ENCODE results near the gene C1QTNF6.

C1QTNF6 gene

DNA sequence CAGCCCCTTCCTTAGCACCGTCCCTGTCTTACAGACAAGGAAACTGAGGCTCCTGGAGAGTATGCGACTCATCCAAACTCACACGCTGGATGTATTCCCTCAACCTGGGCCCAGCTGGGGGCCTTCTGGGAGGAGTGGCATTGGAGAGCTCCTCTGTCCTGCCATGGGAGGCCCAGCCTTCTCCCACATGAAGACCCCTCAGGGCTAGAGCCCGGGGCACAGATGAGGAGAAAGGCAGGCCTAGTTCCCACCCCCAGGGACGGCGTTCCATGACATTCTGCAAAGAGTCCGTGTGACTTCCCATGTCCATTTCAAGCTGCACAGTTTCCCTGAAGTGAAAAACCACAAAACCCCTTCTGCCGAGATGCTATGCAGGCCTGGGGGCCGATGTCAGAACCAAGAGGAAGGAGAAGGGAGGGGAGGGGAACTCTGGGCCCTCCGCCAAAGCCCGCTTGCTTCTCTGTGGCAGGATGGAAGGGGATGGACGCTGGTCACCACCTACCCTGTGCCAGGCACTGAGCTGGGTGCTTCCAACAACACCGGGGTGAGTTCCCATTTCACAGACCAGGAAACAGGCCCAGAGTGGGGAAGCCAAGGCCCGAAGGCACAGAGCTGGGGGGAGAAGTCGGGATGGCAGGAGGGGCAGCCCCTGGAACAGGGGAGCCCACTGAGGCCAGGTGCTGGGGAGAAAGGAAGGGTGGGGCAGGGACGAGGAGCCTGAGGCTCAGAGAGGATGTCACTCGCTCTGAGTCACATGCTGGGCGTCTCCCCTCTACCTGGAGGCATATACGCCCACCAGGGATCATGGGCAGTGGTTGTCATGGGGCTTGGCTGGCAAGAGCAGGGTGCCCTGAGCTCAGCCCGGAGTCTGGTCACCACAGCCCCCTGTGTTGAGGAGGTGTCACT is 40.3 kb upstream of the C1QTNF6 start:
- DNase-seq (peak; percentile 58), ATAC-seq (no peak)
- Mint-ChIP-seq H3K4me3 (peak overlapping the region; percentile 67), H3K27ac (peak overlapping the region; percentile 93), H3K27me3 (no peaks in the 10 kb centered on the region), H3K36me3 (ENCODE audit: low read depth) (peaks cover 78% of the 10 kb centered on the region), H3K4me1 (peaks cover 90% of the 10 kb centered on the region), H3K9me3 (no peaks in the 10 kb centered on the region)

GRCh38 chr22:37226514-37226913 is 38.5 kb upstream of the C1QTNF6 start:
- peaks cover 77% of the 10 kb centered on the region for H3K36me3 Mint-ChIP-seq (ENCODE audit: low read depth)
- no peaks in the 10 kb centered on the region for H3K27me3 Mint-ChIP-seq
- ATAC-seq (no peak), DNase-seq (no peak)
- H3K4me3 Mint-ChIP-seq: no peak overlapping the region
- peaks cover 2% of the 10 kb centered on the region for H3K9me3 Mint-ChIP-seq
- H3K27ac Mint-ChIP-seq: peak overlapping the region; percentile 56
- peaks cover 90% of the 10 kb centered on the region for H3K4me1 Mint-ChIP-seq

DNA sequence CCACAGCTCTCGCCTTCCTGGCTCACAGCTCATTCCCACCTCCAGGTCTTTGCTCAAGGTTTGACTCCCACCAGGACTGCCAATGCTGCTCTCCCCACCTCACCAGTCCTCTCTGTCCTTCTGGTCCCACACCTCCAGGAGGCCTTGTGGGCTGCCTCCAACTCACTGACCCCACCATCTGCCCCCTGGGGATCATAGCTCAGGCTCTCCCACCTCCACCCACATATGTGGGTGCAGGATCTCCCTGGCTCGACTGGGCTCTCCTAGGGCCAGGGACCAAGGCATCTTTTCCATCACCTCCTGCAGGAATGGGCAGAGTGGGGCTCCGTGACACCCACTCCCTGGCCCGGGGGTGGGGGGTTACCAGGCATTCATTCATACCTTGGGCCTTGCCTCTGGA is 38.0 kb upstream of the C1QTNF6 start:
- no peaks in the 10 kb centered on the region for H3K27me3 Mint-ChIP-seq
- H3K4me1 Mint-ChIP-seq: peaks cover 90% of the 10 kb centered on the region
- DNase-seq (no peak), ATAC-seq (no peak)
- H3K36me3 Mint-ChIP-seq (ENCODE audit: low read depth): peaks cover 77% of the 10 kb centered on the region
- peak overlapping the region; percentile 76 for H3K27ac Mint-ChIP-seq
- H3K9me3 Mint-ChIP-seq: peaks cover 4% of the 10 kb centered on the region
- no peak overlapping the region for H3K4me3 Mint-ChIP-seq

DNA sequence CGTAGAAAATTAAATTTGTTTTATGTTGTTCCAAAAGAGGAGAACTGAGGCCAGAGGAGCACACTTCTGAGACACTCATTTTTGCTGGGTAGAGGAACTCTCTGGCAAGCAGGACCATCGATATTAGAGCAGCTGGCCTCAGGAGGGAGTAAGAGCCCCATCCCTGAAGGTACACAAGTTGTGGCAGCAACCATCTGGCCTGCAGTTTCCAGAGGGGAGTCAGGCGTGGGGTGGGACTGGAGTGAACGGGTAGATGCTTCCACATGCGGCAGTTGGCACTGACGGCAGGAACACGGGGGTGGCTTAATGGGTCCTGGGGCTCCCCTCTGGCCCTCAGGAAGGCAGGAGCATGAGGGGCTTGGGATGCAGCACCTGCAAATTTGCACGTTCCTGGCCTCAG is 37.4 kb upstream of the C1QTNF6 start:
- H3K4me3 Mint-ChIP-seq: no peak overlapping the region
- peaks cover 90% of the 10 kb centered on the region for H3K4me1 Mint-ChIP-seq
- no peaks in the 10 kb centered on the region for H3K27me3 Mint-ChIP-seq
- peak overlapping the region; percentile 76 for H3K27ac Mint-ChIP-seq
- no peak for DNase-seq
- ATAC-seq: no peak
- H3K9me3 Mint-ChIP-seq: peaks cover 4% of the 10 kb centered on the region
- peaks cover 77% of the 10 kb centered on the region for H3K36me3 Mint-ChIP-seq (ENCODE audit: low read depth)

GRCh38 chr22:37224757-37225420 is 36.8 kb upstream of the C1QTNF6 start:
- peak overlapping the region; percentile 76 for H3K27ac Mint-ChIP-seq
- peaks cover 91% of the 10 kb centered on the region for H3K4me1 Mint-ChIP-seq
- DNase-seq (no peak), ATAC-seq (no peak)
- H3K9me3 Mint-ChIP-seq: peaks cover 4% of the 10 kb centered on the region
- peaks cover 77% of the 10 kb centered on the region for H3K36me3 Mint-ChIP-seq (ENCODE audit: low read depth)
- H3K27me3 Mint-ChIP-seq: no peaks in the 10 kb centered on the region
- peak overlapping the region; percentile 4 for H3K4me3 Mint-ChIP-seq

GRCh38 chr22:37223965-37224551 is 36.0 kb upstream of the C1QTNF6 start:
- peaks cover 4% of the 10 kb centered on the region for H3K9me3 Mint-ChIP-seq
- H3K27ac Mint-ChIP-seq: peak overlapping the region; percentile 94
- H3K36me3 Mint-ChIP-seq (ENCODE audit: low read depth): peaks cover 70% of the 10 kb centered on the region
- ATAC-seq (peak; percentile 31), DNase-seq (no peak)
- H3K27me3 Mint-ChIP-seq: no peaks in the 10 kb centered on the region
- peaks cover 91% of the 10 kb centered on the region for H3K4me1 Mint-ChIP-seq
- peak overlapping the region; percentile 7 for H3K4me3 Mint-ChIP-seq

- Mint-ChIP-seq H3K9me3 (peaks cover 4% of the 10 kb centered on the region), H3K4me3 (peak overlapping the region; percentile 40), H3K36me3 (ENCODE audit: low read depth) (peaks cover 55% of the 10 kb centered on the region), H3K27me3 (no peaks in the 10 kb centered on the region), H3K27ac (peak overlapping the region; percentile 94), H3K4me1 (peaks cover 89% of the 10 kb centered on the region)
- ATAC-seq: peak; percentile 30
- no peak for DNase-seq
Measured at GRCh38 chr22:37222440-37222971, 34.5 kb upstream of the C1QTNF6 start.

GRCh38 chr22:37221424-37222333 is 33.6 kb upstream of the C1QTNF6 start:
- ATAC-seq (no peak), DNase-seq (no peak)
- H3K27ac Mint-ChIP-seq: peak overlapping the region; percentile 94
- no peak overlapping the region for H3K4me3 Mint-ChIP-seq
- no peaks in the 10 kb centered on the region for H3K27me3 Mint-ChIP-seq
- H3K4me1 Mint-ChIP-seq: peaks cover 97% of the 10 kb centered on the region
- H3K36me3 Mint-ChIP-seq (ENCODE audit: low read depth): peaks cover 55% of the 10 kb centered on the region
- H3K9me3 Mint-ChIP-seq: peaks cover 4% of the 10 kb centered on the region

GRCh38 chr22:37220543-37220981 is 32.5 kb upstream of the C1QTNF6 start:
- Mint-ChIP-seq H3K4me1 (peaks cover 87% of the 10 kb centered on the region), H3K9me3 (peaks cover 4% of the 10 kb centered on the region), H3K27me3 (no peaks in the 10 kb centered on the region), H3K27ac (peak overlapping the region; percentile 86), H3K36me3 (ENCODE audit: low read depth) (peaks cover 44% of the 10 kb centered on the region), H3K4me3 (peak overlapping the region; percentile 72)
- ATAC-seq (no peak), DNase-seq (no peak)

DNA sequence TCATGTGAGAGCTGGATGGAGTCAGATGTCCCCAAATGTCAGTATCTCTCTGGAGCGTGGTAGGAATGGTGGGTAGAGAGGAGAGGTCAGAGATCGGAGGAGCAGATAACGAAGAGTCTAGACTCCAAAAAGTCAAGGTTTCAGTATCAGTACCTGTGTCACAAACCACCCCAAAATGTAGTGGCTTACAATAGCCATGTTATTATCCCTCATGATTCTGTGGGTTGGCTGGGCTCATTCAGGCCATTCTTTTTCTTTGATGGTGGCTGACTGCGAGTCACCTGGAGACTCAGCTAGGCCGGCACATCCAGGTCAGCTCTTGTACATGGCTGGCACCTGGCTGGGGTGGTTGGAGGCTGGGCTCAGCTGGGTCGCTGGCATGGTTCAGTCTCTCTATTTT is 31.5 kb upstream of the C1QTNF6 start:
- H3K27me3 Mint-ChIP-seq: no peaks in the 10 kb centered on the region
- H3K4me3 Mint-ChIP-seq: peak overlapping the region; percentile 72
- ATAC-seq (peak; percentile 48), DNase-seq (no peak)
- peaks cover 34% of the 10 kb centered on the region for H3K36me3 Mint-ChIP-seq (ENCODE audit: low read depth)
- H3K4me1 Mint-ChIP-seq: peaks cover 77% of the 10 kb centered on the region
- peak overlapping the region; percentile 86 for H3K27ac Mint-ChIP-seq
- peaks cover 4% of the 10 kb centered on the region for H3K9me3 Mint-ChIP-seq

DNA sequence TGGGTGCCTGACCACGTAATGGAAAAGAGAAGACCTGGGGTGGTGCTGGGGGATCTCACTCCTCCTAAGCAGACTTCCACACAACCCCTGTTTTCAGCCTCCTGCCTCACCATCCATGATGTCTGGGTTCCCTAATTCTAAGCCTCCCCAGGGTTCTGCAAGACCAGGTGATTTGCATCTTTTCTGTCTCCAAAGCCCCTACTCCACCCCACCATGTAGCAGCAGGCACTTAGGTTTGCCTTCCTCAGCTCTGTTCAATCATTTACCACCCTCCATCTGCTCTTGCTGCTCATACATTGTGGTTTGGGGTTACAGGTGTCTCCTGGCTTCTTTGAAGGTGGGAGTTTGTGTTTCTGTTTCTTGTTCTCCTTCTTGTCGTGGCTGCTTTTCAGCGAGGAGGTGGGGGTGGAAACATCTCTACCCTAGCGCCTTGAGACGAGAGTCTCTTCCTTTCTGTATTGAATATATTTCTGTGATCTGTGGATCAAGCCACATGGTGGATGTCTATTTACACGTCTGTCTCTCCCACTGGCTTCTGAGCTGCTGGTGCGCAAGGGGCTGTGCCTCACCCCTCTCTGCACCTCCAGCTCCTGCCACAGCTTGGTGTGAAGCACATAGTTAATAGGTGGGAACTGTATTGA is 30.8 kb upstream of the C1QTNF6 start:
- DNase-seq: no peak
- Mint-ChIP-seq H3K4me1 (peaks cover 71% of the 10 kb centered on the region), H3K27me3 (no peaks in the 10 kb centered on the region), H3K4me3 (peak overlapping the region; percentile 72), H3K27ac (peak overlapping the region; percentile 86), H3K9me3 (peaks cover 4% of the 10 kb centered on the region), H3K36me3 (ENCODE audit: low read depth) (peaks cover 27% of the 10 kb centered on the region)
- peak; percentile 81 for ATAC-seq

GRCh38 chr22:37218399-37218770 is 30.3 kb upstream of the C1QTNF6 start:
- ATAC-seq (peak; percentile 1), DNase-seq (no peak)
- Mint-ChIP-seq H3K9me3 (peaks cover 4% of the 10 kb centered on the region), H3K27me3 (no peaks in the 10 kb centered on the region), H3K4me1 (peaks cover 66% of the 10 kb centered on the region), H3K4me3 (peak overlapping the region; percentile 72), H3K36me3 (ENCODE audit: low read depth) (peaks cover 22% of the 10 kb centered on the region), H3K27ac (peak overlapping the region; percentile 86)

DNA sequence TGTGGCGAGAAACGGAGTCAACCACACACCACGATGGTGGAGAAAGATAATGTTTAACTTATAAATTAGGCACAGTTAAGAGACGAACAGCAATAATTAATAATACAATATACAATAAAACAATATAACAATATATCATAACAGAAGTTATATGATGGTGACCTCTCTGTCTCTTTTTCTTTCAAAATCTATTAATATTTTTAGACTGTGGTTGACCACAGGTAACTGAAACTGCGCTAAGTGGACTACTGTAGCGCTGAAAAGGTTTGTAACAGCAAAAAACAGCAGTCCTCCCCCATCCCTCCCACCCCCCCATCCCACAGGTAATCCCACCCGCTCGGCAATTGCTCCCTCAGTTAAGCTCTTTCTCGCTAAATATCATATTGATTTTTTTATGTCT is 27.8 kb upstream of the C1QTNF6 start:
- Mint-ChIP-seq H3K27ac (no peak overlapping the region), H3K9me3 (no peaks in the 10 kb centered on the region), H3K27me3 (no peaks in the 10 kb centered on the region), H3K36me3 (ENCODE audit: low read depth) (peaks cover 3% of the 10 kb centered on the region), H3K4me3 (no peak overlapping the region), H3K4me1 (peaks cover 46% of the 10 kb centered on the region)
- DNase-seq (no peak), ATAC-seq (no peak)

Measured in activated naive CD8-positive, alpha-beta T cell treated with anti-CD3 and anti-CD28 coated beads, Interleukin-2, amount 50 U/mL, for 24 hours (primary cell).